ENCODE data around the gene C19orf47.

Gene C19orf47

GRCh38 chr19:40321076-40321475 lies 27.1 kb downstream of the C19orf47 start:
- DNase-seq (ENCODE audit: low spot score) (no peak), FAIRE-seq (no peak)

DNA sequence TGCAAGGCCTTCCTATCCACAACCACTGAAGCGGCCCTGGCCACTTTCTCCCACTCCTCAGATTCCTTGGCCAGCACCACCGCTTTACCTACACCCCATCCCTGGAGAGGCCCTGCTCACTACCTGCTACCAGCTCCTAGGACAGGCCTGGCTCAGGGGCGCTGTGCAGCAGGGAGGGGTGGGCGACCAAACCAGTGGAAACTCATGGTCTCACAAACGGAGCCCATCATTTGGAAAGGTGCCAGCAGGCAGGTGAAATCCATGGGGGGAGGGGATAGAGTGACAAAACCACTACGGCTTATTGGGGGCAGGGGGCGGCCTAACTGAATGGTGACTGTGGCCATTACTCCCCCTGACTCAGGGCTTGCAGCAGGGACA lies 27.6 kb downstream of the C19orf47 start:
- DNase-seq (ENCODE audit: low spot score) (no peak), FAIRE-seq (no peak)

DNA sequence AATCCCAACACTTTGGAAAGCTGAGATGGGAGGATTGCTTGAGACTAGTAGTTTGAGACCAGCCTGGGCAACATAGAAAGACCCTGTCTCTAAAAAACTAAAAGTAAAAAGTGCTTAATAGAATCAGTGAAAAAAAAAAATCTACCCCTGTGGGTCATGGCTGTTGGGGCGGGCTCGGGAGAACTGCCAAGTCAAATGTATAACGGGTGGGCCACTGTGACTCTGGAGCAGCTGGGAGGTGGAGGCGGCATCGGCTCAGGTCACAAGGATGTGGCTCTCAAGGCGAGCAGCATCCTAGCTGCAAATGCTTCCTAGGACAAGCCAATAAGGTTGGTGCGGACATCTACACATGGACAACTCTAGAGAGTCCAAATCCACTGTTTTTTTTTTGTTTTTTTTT lies 30.9 kb downstream of the C19orf47 start:
- FAIRE-seq (no peak), DNase-seq (ENCODE audit: low spot score) (no peak)

DNA sequence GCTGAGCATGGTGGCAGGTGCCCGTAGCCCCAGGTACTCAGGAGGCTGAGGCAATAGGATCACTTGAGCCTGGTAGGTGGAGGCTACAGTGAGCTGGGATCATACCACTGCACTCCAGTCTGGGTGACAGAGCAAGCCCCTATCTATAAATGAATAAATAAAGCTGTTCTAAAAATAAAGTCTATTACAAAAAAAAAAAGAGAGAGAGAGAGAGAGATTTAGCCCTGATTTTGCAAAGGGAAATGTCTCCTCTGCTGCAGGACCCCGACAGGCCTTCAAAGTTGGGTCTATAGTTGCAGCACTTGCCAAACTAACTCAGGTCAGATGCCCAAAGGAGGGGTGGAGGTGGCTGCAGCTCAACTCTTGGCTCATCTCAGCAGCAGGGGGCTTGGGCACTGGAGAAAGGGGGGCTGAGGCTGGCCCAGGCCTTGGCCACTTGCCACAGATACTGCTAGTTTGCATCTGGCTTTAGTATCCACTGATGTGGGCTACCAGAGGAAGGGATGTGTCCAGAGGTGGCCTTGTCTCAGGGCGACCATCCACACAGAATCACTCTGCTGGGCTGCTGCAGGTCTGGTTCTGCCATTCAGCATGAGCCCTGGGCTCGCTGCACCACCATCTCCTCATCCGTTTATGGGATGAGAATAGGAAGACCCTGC lies 32.3 kb downstream of the C19orf47 start:
- FAIRE-seq, result no peak
- DNase-seq (ENCODE audit: low spot score), result no peak

GRCh38 chr19:40314656-40315055 lies 33.5 kb downstream of the C19orf47 start:
- DNase-seq (ENCODE audit: low spot score) (no peak), FAIRE-seq (no peak)

DNA sequence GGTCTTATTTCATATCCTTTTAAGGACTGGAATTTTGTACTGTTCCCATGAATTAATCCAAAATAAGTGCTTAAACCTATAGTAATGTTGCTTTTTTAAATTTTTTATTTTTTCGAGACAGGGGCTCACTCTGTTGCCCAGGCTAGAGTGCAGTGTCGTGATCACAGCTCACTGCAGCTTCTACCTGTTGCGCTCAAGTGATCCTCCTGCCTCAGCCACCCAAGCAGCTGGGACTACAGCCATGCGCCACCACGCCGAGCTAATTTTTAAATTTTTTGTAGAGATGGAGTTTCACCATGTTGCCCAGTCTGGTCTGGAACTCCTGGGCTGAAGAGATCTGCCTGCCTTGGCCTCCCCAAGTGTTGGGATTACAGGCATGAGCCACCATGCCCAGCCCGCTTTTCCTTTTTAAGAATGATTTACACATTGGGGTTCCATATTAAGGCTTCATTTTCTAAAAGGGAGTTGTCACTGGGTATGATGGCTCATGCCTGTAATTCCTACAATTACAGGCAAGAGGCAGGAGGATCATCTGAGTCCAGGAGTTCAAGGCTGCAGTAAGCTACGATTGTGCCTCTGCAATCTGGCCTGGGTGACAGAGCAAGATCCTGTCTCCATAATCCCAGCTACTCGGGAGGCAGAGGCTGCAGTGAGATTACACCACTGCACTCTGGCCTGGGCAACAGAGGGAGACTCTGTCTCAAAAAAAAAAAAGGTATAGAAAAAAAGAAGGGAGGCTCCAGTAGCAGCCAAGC lies 34.8 kb downstream of the C19orf47 start:
- FAIRE-seq, result no peak
- DNase-seq (ENCODE audit: low spot score), result no peak

- no peak for FAIRE-seq
- no peak for DNase-seq (ENCODE audit: low spot score)
Observed at GRCh38 chr19:40312533-40312932, 35.7 kb downstream of the C19orf47 start.

- FAIRE-seq, result no peak
Observed at GRCh38 chr19:40309666-40310065, 38.5 kb downstream of the C19orf47 start.

GRCh38 chr19:40305403-40305802 lies 42.8 kb downstream of the C19orf47 start:
- DNase-seq (ENCODE audit: low spot score), result peak; percentile 79
- FAIRE-seq, result no peak

More at GRCh38 chr19:40309666-40310065, 38.5 kb downstream of the C19orf47 start:
- DNase-seq (ENCODE audit: low spot score), result no peak

- DNase-seq (ENCODE audit: low spot score) (no peak), FAIRE-seq (no peak)
Observed at GRCh38 chr19:40304306-40304705, 43.9 kb downstream of the C19orf47 start.

GRCh38 chr19:40303765-40304164 lies 44.4 kb downstream of the C19orf47 start:
- FAIRE-seq, result no peak
- DNase-seq (ENCODE audit: low spot score), result no peak

GRCh38 chr19:40302224-40303011 lies 45.8 kb downstream of the C19orf47 start:
- DNase-seq (ENCODE audit: low spot score) (no peak), FAIRE-seq (no peak)

- DNase-seq (ENCODE audit: low spot score) (no peak), FAIRE-seq (no peak)
Observed at GRCh38 chr19:40300668-40301067, 47.5 kb downstream of the C19orf47 start.

- FAIRE-seq (no peak), DNase-seq (ENCODE audit: low spot score) (no peak)
Observed at GRCh38 chr19:40298026-40298425, 50.2 kb downstream of the C19orf47 start.

DNA sequence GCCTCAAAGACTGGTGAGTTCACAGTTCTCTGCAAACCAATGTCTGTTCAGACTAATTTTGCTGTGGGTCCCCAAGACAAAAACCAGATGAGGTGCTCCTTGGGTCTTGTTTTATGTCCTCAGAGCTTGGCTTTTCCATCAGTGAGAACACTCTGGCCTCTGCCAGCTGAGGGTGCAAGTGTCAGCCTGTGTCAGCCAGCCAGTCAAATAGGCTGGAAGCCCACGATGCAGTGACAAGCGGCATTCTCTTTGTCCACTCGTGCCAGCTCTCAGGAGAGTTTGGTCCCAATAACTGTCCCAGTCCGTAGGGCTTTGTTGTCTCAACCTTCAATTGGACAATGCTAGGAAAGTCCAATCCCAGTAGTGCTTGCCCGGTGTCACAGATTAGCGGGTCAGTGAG lies 53.6 kb downstream of the C19orf47 start:
- FAIRE-seq (no peak), DNase-seq (ENCODE audit: low spot score) (no peak)

GRCh38 chr19:40286971-40287421 lies 61.2 kb downstream of the C19orf47 start:
- FAIRE-seq (no peak), DNase-seq (ENCODE audit: low spot score) (no peak)

DNA sequence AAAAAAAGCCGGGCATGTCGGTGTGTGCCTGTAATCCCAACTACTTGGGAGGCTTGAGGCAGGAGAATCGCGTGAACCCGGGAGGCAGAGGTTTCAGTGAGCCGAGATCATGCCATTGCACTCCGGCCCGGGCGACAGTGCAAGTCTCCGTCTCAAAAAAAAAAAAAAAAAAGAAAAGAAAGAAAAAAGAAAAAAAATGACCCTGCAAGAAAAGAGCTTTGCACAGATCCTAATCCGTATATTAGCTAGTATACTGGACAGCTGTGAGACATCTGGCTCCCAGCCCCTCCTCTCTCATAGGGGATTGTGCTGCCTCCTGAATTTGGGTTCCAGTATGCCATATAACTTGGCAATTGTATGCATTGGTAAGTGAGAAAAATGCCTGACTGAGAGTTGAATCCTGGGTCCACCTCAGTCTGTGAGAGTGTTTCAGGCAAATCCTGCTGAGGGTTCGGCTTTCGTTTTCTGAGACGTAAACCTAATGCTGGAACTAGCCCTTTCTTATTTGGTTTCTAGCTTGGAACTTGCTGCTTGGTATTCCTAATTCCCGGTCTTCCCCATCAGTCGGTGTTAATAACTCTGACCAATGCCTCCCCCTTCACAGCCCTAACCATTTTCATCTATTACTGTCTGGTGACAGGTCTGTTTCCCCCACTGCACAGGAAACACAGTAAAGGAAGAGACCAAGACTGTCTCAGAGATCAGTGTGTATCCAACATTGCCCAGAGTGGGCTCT lies 61.8 kb downstream of the C19orf47 start:
- FAIRE-seq (no peak), DNase-seq (ENCODE audit: low spot score) (no peak)

DNA sequence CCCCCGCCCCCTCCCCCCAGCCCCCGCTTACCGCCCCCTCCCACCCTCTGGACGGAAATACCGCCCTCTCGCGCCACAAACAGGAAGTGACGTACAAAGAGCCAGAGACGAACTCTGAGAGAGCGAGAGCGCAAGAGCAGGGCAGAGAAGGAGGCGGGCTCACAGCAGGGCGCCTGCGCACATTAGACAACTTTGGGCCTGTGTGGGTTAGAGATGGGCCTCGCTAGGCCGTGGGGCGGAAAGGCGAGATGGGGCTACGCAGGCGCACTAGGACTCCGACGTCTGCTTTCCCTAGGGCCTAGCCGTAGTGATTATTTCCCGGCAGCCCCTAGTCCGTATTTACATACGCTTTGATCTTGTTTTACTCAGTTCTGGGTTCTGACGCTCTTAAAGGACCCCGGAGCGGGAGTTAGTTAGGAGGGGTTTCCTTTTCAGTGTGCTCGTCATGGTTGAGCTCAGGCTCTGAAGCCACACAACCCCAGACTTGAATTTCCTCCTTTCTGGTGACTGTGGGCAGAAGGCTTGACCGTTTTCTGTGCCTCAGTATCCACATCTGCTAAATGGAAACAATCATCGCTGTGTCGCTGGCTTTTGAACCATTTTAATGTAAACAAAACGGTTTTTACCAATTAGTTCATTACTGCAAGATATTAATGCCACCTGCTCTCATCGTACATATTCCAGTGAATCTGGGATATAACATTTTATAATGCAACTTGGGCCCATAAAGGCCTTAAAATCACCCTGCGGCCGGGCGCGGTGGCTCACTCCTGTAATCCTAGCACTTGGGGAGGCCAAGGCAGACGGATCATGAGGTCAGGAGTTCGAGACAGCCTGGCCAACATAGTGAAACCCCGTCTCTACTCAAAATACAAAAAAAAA lies 62.6 kb downstream of the C19orf47 start:
- DNase-seq (ENCODE audit: low spot score) (peak; percentile 100), FAIRE-seq (no peak)

GRCh38 chr19:40284501-40285352 lies 63.5 kb downstream of the C19orf47 start, which contains the start of gene AKT2:
Gene AKT2 (minus strand): TSS chr19:40285345. CDS start chr19:40265267, 20,078 bp downstream.
- peak; percentile 78 for DNase-seq (ENCODE audit: low spot score)
- no peak for FAIRE-seq

GRCh38 chr19:40284251-40284500 lies 64.0 kb downstream of the C19orf47 start:
- FAIRE-seq, result no peak

More at GRCh38 chr19:40284251-40284500, 64.0 kb downstream of the C19orf47 start:
- no peak for DNase-seq (ENCODE audit: low spot score)

Measured in urothelium cell line (cell line).